Placental epithelial cell (primary cell): Measurements from ENCODE around the gene SLC22A13. TPM values are rescaled to one million over a fixed set of nuclear protein-coding genes. Genes with fewer than 3 reads are reported as not detected.

Experiments used
- small RNA-seq: library from RNA; depleted of rRNA; stranded (forward); fragments of <200 nt; gene quantifications from one replicate; pipeline ENCODE3, GENCODE V24; 2012
- total RNA-seq: library from RNA; depleted of rRNA; stranded (reverse); fragments of >200 nt; gene quantifications from 2 replicates; pipeline ENCODE4 v1.2.3, GENCODE V29; 2012

The SLC22A13 gene, protein sequence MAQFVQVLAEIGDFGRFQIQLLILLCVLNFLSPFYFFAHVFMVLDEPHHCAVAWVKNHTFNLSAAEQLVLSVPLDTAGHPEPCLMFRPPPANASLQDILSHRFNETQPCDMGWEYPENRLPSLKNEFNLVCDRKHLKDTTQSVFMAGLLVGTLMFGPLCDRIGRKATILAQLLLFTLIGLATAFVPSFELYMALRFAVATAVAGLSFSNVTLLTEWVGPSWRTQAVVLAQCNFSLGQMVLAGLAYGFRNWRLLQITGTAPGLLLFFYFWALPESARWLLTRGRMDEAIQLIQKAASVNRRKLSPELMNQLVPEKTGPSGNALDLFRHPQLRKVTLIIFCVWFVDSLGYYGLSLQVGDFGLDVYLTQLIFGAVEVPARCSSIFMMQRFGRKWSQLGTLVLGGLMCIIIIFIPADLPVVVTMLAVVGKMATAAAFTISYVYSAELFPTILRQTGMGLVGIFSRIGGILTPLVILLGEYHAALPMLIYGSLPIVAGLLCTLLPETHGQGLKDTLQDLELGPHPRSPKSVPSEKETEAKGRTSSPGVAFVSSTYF
- 2.6 and 3.1 TPM in 2 replicates for total RNA-seq

DNA sequence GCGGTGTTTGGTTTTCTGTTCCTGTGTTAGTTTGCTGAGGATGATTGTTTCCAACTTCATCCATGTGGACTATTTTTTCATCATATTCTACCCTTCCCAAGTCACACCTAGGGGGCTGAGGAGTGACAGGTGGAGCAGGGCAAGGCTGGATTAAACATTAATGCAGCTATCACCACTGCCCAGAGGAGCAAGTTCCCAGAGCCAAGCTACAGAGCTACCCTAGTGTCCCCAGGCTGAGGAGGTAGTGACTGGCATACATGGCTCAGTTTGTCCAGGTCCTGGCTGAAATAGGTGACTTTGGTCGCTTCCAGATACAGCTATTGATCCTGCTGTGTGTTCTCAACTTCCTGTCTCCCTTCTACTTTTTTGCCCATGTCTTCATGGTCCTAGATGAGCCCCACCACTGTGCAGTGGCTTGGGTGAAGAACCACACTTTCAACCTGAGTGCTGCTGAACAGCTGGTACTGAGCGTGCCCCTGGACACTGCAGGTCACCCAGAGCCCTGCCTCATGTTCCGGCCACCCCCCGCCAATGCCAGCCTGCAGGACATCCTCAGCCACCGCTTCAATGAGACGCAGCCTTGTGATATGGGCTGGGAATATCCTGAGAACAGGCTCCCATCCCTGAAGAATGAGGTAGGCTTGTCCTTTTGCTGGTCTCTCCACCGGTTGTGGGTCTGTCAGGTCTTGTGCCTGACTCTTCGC lies at the start of gene SLC22A13:
SLC22A13 (plus strand) TSS at position 209 of the 704 bp plus-strand sequence; CDS start at position 258, 49 bp downstream.

DNA sequence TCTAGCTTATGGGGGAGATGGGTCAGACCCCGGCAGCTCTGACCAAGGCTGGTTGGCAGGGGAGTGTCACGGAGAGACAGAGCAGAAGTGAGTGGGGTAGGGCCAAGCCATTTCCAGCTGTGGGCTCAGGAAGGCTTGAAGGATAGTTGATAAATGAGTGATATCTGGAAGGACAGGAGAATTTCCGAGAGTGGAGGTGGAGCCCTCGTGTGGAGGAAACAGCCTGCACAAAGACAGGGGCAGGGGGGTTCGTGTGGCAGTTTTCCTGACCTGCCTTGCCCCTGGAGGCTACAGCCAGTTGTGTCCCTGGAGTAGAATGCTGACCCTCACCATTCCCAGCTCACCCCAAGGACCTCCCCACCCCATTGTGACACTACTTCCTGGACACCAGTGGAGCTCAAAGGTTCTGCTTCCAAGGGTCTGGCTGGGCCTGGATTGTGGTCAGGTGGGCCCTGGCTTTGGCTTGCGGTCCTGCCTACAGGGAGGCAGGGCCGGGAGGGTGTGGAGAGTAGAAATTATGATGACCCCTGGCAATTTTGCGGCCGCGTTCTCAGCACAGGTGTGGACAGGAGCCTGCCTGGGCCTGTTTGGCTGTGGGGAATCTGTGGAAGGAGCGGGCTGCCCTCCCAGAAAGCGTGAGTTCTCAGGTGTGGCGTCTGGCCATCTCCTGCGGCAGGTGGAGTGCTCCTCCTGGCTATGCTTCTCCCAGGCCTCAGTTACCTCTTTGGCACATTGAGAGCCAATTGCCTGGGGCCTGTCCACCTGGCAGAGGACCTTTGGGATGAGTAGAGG lies 16.5 kb downstream of the SLC22A13 start, which contains the start of gene SLC22A14:
SLC22A14 (plus strand) TSS at position 400 of the 792 bp plus-strand sequence. CDS start 23,733 bp downstream, outside the sequence.

Small RNA genes within 50 kb of the gene (small RNA-seq; reads per million reads assigned to genes)
- not detected for gene RNU6-235P

Other genes with a start within 250 kb of the SLC22A13 start
- 88.8 and 100 TPM in 2 replicates for gene PLCD1, start 236.2 kb upstream of the SLC22A13 start, total RNA-seq
- gene DLEC1, start 226.6 kb upstream of the SLC22A13 start, total RNA-seq: 0.11 and 0.39 TPM in 2 replicates
- 27.7 and 44.0 TPM in 2 replicates for gene ACAA1, start 128.7 kb upstream of the SLC22A13 start, total RNA-seq
- 20.8 and 23.2 TPM in 2 replicates for gene MYD88, start 127.2 kb upstream of the SLC22A13 start, total RNA-seq
- 68.3 and 92.4 TPM in 2 replicates for gene OXSR1, start 100.3 kb upstream of the SLC22A13 start, total RNA-seq
- 1.3 and 1.6 TPM in 2 replicates for gene SLC22A14, start 16.5 kb downstream of the SLC22A13 start, total RNA-seq
- gene XYLB, start 81.0 kb downstream of the SLC22A13 start, total RNA-seq: 2.4 TPM in 2 replicates
- 7.0 and 14.9 TPM in 2 replicates for gene ACVR2B, start 188.1 kb downstream of the SLC22A13 start, total RNA-seq
- gene EXOG, start 230.5 kb downstream of the SLC22A13 start, total RNA-seq: 7.1 and 11.7 TPM in 2 replicates